Activated CD4-positive, alpha-beta T cell treated with anti-CD3 and anti-CD28 coated beads for 24 hours (primary cell): Measurements from ENCODE around the gene ZNF292.
"Not testable (repeated sequence)": the region's sequence is repeated elsewhere in the genome, so short reads cannot be mapped to it uniquely, and the experiment has no call there.

ENCODE experiments used
- DNase-seq, 2 donors: peaks; one replicate each; pipeline ENCODE4 v3.0.0-alpha.2; 2020; ENCODE audit warnings: low read depth in 2 of 2

Gene ZNF292

DNA sequence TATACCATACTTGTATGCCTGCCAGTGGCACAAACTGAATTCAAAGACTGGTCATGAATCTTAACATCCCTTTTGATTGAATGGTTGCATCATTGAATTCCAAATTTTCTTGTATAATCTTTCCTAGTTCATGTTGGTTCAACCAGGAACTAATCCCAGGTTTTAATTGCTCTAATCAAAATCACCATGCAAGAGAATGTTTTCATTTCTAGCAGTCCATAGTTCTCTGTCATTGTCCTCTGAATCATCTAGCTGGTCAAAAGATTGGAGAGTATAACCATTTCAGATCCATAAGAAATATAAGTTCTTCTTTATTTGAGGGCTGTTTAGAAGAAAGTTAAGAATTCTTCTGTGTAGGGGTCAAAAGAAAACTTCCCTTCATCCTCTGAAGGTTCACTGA lies 57.2 kb downstream of the ZNF292 start:
- DNase-seq: no peak

DNA sequence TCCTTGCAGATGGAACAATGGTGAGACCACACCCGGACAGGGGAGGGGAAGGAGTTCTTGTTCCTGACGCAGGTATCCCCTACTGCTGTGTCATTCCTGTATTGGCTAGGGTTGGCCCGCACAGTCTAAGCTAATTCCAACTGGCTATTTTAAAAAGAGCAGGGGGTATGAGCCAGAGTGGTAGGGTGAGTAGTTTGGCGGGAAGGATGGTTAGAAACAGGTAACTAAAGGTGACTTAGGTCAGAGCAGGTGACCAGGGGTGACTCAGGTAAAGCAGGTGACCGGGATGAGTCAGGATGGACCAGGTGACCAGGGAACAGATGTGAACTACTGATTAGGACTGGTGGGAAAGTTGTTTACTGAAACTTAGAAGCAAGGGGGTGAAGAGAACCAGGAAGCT lies 58.0 kb downstream of the ZNF292 start:
- DNase-seq: no peak

DNA sequence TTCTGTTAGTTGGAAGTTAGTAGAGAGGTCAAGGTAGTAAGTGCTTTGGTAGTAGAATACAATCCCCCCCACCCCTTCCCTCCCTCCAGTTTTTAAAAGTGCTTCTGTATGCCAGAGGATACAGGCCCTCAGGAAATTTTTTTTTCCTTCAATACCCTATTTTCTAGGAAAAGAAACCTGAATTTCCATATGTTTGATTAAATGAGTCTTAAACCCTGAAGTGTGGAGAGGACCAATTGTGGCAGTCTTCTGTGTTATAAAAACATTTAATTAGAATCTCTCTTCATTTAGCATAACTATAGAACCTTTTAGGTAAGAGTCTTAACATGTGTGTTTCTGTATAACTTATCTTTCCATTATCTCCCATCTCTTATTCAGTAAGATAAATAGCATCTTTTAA lies 59.5 kb downstream of the ZNF292 start:
- no peak for DNase-seq

DNA sequence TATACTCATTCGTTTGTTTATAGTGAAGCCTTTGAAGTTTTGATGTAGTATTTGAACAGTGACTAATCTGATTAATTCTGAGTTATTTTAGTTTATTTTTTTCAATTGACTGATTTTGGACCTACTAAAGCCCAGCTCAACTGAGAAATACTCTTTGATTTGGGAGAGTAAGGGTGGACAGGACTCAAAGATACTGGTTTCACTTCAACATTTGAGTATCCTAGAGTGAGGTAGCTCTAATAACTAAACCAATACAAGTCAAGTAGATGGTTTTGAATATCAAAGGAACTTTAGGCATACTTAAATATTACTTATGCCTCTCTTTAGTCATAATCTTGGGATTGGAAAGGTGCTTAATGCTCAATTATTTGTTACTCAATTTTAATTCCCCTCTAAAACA lies 65.6 kb downstream of the ZNF292 start:
- DNase-seq: no peak

DNA sequence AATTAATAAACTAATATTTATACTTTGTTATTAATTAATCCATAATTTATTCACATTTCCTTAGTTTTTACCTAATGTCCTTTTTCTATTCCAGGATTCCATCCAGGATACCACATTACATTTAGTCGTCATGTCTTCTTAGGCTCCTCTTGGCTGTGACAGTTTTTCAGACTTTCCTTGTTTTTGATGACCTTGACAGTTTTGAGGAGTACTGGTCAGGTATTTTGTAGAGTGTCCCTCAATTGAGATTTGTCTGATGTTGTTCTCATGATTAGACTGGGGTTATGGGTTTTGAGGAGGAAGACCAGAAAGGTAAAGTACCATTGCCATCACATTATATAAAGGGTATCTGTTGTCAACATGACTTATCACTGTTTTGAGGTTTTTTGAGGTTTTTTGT lies 67.3 kb downstream of the ZNF292 start:
- DNase-seq: no peak

DNA sequence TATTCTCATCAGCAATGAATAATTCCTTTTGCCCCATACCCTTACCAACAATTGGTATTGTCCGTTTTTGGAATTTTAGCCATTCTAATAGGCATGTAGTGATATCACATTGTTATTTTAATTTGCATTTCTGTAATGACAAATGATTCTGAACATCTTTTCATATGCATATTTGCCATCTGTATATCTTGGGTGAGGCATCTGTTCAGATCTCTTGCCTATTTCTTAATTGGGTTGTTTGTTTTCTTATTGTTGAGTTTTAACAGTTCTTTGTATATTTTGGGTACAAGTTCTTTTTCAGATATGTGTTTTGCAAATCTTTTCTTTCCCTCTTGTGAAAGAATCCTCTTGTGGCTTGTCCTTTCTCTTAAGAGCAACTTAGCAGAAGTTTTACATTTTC lies 69.6 kb downstream of the ZNF292 start:
- DNase-seq: no peak

DNA sequence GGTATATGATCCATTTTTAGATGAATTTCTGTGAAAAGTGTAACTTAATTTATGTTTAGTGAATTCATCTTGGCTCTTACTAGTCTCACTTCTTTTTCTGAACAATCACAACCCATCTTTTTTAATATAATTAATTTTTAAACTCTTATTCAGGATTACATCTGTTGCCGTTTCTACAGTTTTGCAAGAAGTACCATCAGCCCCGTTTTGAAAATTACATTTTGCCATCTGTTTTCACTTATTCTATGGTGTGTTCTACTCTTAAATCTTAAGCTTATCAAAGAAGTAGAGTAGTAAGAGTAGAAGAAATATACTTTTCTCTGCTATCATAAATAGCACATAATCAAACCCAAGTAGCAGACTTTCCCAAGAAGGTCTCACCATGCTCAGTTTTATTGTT lies 70.1 kb downstream of the ZNF292 start:
- no peak for DNase-seq

DNA sequence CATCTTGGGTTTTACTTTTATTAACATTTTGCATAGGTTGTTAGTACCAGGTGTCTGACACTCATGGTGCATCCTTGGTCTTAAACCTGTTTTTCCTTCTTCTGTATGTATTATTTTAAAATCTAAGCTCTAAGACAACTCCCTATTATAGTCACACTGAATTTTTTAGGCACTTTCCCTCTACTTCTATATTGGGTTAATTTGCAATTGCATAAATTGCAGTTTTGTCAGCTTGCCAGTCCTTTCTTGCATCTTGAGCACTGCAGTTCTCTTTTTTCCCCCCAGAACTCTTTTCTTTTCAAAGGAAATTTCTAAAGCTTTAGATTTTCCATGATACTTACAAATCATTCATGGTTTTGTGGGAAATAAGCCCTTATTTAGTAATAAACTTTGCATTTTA lies 70.6 kb downstream of the ZNF292 start:
- no peak for DNase-seq

DNA sequence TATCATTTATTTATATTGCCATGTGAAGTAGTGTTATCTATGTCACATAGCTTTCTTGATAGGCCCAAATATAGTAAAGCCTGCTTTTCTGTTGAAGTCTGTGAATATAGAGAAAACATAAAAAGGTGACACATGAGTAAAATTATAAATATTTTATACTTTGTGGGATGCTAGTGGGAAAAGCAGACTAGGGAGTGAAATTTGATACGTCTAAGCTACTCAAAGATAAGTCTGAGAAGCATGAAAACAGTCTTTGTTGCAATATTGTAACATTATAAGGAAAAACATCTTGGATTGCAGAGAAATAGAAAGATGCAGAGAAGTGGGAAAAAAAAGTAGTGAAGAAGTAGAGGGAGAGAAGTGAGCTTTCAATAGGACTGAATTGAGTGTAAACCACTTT lies 75.4 kb downstream of the ZNF292 start:
- no peak for DNase-seq

DNA sequence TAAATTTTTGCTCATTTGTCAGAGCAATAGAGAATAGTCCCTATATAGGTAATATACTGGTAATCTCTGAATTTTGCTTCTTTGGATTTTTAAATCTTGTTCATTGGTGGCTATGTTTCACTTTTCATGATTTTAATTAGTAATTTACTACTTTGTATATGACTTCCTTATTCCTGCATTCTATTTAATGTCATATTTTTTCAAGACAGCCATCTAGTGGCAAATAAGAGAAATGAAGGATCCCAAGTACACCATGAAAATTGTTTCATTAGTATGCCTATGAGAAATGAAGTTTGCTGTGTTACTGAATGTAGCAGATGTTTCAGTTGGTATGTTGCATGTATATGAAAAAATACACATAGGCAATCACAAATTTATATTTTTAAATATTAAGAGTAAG lies 82.4 kb downstream of the ZNF292 start:
- DNase-seq: no peak

DNA sequence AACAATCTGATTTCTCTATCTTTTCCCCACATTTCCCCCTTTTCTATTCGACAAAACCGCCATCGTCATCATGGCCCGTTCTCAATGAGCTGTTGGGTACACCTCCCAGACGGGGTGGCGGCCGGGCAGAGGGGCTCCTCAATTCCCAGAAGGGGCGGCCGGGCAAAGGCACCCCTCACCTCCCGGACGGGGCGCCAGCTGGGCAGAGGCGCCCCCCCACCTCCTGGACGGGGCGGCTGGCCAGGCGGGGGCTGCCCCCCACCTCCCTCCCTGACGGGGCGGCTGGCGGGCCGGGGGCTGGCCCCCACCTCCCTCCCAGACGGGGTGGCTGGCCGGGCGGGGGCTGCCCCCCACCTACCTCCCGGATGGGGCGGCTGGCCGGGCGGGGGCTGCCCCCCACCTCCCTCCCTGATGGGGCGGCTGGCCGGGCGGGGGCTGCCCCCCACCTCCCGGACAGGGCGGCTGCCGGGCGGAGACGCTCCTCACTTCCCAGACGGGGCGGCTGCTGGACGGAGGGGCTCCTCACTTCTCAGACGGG lies 83.8 kb downstream of the ZNF292 start:
- DNase-seq: not testable (repeated sequence)

DNA sequence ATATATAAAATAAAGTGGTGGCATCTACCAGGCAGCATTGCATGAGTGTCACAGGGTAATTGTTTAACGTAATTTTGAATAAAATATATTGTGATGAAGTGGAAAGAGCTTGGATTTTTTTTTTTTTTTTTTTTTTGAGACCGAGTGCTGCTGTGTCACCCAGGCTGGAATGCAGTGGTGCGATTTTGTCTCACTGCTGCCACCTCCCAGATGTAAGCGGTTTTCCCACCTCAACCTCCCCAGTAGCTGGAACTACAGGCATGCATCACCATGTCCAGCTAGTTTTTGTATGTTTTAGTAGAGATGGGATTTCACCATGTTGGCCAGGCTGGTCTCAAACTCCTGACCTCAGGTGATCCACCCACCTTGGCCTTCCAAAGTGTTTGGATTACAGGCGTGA lies 85.9 kb downstream of the ZNF292 start:
- no peak for DNase-seq

DNA sequence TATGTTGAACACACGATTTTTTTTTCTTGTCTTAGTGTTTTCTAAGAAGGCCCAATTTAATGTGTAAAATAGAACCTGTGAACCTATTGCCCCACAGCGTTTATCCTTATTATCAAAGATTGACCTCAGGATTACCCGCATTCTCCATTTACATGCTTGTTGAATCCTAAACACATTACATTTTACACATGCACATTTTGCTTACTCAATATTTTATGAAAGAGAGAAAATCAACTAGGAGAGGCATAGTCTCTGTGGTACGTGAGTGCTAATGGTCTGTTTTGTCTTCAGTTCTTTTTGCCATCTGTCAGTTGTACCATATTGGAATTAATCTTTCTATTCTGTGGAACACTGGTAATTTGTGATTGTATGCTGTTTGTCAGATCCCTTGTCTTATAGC lies 86.9 kb downstream of the ZNF292 start:
- DNase-seq: no peak

DNA sequence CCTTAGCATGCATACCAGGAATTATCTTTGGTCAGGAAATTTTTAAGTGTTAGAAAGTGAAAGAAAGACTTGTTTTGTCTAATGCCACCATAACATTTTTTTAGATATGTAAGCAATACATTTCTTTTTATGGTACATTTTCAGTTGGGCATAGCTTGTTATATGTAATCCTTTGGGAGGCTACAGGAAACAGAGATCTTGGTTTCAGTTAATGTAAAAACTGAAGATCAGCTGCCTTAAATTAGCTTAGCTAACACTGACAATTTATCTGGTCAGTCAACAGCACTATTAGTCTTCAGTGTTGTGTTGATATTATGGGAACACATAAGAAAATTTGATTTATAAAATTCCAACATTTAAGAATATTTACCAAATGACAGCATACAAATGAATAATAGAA lies 88.4 kb downstream of the ZNF292 start:
- no peak for DNase-seq

DNA sequence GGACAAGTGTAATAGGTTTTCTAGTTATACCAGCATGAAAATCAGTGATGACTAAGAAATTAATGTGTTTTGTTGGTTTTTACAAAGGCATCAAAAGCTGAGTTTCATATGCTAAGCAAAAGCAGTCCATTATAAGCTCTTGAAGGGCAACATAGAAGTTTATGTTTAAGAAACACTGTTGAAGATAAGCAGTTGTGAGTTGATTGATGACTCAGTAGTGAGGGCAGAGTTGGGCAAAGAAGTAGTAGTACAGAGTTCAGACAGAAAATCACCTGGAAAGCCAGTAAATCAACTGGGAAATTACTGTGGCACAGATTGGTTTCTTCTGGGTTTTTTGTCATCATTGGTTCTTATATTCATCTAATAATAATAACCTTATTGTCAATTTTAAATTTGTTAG lies 89.0 kb downstream of the ZNF292 start:
- no peak for DNase-seq

DNA sequence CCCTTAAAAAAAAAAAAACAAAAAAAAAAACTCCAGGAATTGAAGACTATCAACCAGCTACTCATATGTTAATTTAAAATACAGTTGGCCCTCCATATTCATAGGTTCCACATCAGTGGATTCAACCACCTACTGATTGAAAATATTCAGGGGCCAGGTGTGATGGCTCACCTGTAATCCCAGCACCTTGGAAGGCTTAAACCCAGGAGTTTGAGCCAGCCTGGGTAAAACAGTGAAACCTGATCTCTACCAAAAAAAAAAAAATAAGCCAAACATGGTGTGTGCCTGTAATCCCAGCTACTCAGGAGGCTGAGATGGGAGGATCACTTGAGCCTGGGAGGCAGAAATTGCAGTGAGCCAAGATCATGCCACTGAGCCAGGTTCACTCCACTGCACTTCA lies 94.7 kb downstream of the ZNF292 start:
- no peak for DNase-seq

DNA sequence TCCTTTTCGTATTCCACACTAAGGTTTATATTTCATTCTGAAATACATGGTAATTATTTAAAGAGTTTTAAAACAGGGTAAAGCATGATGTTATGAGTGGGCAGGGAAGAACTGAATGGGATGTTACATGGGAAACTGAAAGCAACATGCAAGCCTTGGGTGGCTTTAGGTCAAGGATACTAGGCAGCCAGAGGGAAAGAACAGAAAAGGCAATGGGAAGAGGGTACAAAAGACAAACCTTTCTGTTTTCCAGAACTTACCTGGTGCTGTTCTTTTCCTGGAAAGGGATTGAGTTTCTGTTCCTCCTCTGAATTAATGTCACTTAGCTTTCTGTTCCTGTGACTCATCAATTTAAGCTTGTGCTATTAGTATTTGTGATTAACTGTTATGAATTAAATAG lies 95.9 kb downstream of the ZNF292 start:
- DNase-seq: no peak

DNA sequence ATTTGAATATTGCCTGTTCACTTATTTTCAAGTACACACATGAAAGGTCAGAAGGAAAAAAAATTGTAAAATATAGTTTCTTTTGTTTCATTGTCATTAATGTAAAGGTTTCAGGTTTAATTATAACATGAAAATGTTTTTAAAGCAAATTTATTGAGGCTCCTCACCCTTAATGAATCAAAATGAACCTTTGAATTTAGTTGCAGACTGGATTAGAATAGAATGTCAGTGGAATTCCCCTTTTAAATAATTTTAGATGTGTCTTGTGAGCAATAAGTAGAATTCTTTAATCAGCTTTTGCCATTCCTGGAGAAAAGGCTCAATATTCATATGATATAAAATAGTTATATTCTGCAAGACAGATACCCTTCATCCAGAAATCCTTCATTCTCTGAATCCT lies 96.4 kb downstream of the ZNF292 start:
- no peak for DNase-seq

DNA sequence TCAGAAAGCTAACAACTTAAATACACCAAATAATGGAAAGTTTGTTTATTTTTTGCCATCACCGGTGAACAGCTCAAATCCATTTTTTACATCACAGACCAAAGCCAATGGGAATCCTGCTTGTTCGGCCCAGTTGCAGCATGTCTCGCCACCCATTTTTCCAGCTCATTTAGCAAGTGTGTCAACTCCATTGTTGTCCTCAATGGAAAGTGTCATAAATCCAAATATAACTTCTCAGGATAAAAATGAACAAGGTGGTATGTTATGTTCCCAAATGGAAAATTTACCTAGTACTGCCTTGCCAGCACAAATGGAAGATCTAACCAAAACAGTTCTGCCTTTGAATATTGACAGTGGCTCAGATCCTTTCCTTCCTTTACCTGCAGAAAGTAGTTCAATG lies 101.7 kb downstream of the ZNF292 start:
- no peak for DNase-seq

DNA sequence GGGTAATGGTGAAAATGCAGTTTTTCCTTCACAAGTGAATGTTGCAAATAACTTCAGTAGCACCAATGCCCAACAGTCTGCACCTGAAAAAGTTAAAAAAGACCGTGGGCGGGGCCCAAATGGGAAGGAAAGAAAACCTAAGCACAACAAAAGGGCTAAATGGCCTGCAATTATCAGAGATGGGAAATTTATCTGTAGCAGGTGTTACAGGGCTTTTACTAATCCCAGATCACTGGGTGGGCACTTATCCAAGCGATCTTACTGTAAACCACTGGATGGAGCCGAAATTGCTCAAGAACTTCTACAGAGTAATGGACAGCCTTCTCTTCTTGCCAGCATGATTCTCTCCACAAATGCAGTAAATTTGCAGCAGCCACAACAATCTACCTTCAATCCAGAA lies 102.2 kb downstream of the ZNF292 start:
- no peak for DNase-seq

DNA sequence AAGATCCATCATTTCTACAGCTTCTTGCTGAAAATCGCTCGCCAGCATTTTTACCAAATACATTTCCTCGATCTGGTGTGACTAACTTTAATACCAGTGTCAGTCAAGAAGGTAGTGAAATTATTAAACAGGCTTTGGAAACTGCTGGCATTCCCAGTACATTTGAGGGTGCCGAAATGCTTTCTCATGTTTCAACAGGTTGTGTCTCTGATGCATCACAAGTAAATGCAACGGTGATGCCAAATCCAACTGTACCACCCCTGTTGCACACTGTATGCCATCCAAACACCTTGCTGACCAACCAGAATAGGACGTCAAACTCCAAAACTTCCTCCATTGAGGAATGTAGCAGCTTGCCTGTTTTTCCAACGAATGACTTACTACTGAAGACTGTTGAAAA lies 102.6 kb downstream of the ZNF292 start:
- no peak for DNase-seq

DNA sequence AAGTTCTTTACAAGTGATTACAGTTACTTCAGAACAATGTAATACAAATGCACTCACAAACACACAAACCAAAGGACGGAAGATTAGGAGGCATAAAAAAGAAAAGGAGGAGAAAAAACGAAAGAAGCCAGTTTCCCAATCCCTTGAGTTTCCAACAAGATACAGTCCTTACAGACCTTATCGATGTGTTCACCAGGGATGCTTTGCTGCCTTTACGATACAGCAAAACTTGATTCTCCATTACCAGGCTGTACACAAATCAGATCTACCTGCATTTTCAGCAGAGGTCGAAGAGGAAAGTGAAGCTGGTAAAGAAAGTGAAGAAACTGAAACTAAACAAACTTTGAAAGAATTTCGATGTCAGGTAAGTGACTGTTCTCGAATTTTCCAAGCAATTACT lies 104.4 kb downstream of the ZNF292 start:
- DNase-seq: no peak

DNA sequence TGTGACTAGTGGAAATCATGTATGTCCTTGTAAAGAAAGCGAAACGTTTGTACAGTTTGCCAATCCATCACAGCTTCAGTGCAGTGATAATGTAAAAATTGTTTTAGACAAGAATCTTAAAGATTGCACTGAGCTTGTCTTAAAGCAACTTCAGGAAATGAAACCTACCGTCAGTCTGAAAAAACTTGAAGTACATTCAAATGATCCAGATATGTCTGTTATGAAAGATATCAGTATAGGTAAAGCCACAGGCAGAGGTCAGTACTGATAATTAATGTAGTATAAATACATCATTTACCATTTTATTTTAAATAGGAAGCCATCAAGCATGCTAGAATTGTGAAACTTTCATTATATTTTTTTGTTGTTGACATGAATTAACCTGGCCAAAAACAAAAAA lies 106.2 kb downstream of the ZNF292 start:
- no peak for DNase-seq

DNA sequence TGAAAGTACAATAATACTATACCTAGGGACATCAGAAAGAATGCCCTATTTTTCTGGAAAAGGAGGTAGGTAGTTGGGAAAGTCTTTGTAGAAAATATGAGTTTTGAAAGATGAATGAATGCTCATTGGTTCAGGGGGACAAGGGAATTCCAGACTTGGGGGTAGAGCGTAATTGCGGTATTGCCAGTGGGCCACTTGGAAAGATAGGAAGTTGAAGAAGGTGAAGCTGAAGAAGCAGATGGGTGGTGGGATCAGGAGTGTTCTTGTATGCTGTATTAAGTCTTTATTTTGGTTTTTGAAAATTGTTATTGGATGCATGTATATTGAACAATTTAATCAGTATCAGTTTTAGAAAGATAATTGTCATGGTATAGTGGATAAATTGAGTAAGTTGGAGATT lies 109.1 kb downstream of the ZNF292 start:
- DNase-seq: no peak
